Urinary bladder (tissue), 4 donors: ENCODE results near the gene AIF1L. TPM values are rescaled to one million over a fixed set of nuclear protein-coding genes. Genes with fewer than 3 reads are reported as not detected.

ENCODE experiments used
- DNase-seq: peaks from one replicate; pipeline ENCODE4 v3.0.0-alpha.2; 2015; ENCODE audit errors: extremely low spot score
- H3K27ac ChIP-seq: one replicate; pipeline ENCODE4 v1.5.1; 2013; ENCODE audit warnings: low read depth, mild to moderate bottlenecking, moderate library complexity
- H3K36me3 ChIP-seq: one replicate; pipeline ENCODE4 v1.6.1; 2013; ENCODE audit warnings: mild to moderate bottlenecking, moderate library complexity; ENCODE audit not compliant: insufficient read depth
- H3K4me1 ChIP-seq: one replicate; pipeline ENCODE4 v1.6.1; 2013; ENCODE audit warnings: mild to moderate bottlenecking, moderate library complexity; ENCODE audit not compliant: insufficient read depth
- H3K4me3 ChIP-seq: one replicate; pipeline ENCODE4 v1.5.1; 2013; ENCODE audit warnings: low read depth, low read length
- WGBS: extraction: QIAGEN DNeasy Blood & Tissue Kit; methylation state at CpG from one replicate; pipeline ENCODE4 v1.1.7; 2013; 5-methylcytosine and 5-hydroxymethylcytosine counted together
- polyA plus RNA-seq: library from polyadenylated mRNA; stranded (reverse); fragments of 200-250 nt; gene quantifications from one replicate; pipeline ENCODE4 v1.2.3, GENCODE V29; 2013
- small RNA-seq: library from RNA; depleted of rRNA; stranded (forward); fragments of <200 nt; gene quantifications from one replicate; pipeline ENCODE3, GENCODE V24; 2014
- total RNA-seq: library from RNA; depleted of rRNA; stranded (reverse); fragments of >200 nt; gene quantifications from one replicate; pipeline ENCODE4 v1.2.3, GENCODE V29; 2014
- donor health status: healthy with polysubstance abuse.
- donor health status: healthy.

The AIF1L gene
- total and polyA plus RNA-seq, 2 donors: 8.9 to 20.6 TPM

DNA sequence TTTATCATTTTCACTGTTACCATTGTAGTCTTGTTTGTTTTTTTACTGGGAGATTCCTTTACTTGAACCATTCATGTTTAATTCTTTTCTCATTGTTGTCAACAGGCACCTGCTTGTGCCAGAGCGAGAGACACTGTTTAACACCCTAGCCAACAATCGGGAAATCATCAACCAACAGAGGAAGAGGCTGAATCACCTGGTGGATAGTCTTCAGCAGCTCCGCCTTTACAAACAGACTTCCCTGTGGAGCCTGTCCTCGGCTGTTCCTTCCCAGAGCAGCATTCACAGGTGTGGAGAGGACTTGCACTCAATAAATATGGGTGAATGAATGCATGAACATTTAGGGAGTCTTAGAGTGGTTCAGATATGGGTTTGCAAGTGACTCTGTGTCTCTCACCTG is 66.6 kb downstream of the AIF1L start:
- Histone ChIP-seq H3K4me3 (no peak overlapping the region), H3K27ac (no peak overlapping the region), H3K36me3 (peaks cover 6% of the 10 kb centered on the region), H3K4me1 (no peaks in the 10 kb centered on the region)
- WGBS: 95% methylated on average over 4 of the region's 4 CpGs
- DNase-seq: no peak

DNA sequence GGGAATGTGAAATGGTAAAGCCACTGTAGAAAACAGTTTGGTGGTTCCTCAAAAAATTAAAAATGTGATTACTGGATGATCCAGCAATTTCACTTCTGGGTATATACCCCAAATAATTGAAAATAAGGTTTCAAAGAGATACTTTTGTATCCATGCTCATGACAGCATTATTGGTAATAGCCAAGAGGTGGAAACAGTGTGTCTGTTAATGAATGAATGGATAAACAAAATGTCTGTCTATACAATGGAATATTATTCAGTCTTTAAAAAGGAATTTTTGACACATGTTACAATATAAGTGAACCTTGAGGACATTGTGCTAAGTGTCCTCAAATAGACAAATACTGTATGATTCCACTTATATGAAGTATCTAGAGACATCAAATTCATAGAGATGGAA is 69.2 kb downstream of the AIF1L start:
- Histone ChIP-seq H3K4me3 (no peak overlapping the region), H3K4me1 (no peaks in the 10 kb centered on the region), H3K36me3 (peaks cover 6% of the 10 kb centered on the region), H3K27ac (no peak overlapping the region)
- no peak for DNase-seq

DNA sequence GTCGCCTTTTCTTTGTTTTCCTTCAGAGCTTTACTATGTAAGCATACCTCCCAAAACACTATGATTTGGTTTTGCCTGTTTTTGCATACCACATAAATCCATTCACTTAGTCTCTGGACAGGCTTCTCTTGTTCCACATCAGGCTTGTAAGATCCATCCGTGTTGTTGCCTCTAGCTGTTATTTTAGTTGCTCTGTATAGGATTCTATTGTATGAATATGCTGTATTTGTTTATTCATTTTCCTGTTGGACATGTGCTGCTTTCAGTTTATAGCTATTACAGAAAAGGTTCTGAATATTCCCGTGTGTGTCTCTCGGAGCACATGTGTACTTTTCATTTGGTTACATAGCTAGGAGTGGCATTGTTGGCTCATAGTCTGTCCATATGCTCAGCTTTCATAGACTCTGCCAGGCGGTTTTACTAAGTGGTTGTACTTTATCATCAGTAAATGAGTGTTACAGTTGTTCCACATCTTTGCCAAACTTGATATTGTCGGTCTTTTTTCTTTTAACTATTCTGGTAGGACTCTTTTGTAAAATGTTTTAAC is 70.9 kb downstream of the AIF1L start:
- no peak for DNase-seq
- WGBS: 64% methylated on average over 6 of the region's 6 CpGs
- Histone ChIP-seq H3K4me3 (no peak overlapping the region), H3K4me1 (no peaks in the 10 kb centered on the region), H3K27ac (no peak overlapping the region), H3K36me3 (peaks cover 6% of the 10 kb centered on the region)

DNA sequence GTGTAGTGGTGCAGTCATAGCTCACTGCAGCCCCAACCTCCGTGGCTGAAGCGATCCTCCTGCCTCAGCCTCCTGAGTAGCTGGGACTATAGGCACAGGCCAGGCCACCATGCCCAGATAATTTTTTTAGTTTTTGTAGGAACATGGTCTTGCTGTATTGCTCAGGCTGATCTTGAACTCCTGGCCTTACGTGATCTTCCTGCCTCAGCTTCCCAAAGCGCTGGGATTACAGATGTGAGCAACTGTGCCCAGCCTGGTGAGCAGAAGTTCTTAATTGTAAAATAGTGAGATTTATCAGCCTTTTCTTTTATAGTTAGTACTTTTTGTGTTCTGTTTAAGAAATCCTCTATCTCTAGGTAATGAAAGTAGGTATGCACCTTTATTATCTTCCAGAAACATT is 71.6 kb downstream of the AIF1L start:
- no peak overlapping the region for H3K27ac ChIP-seq
- no peak for DNase-seq
- no peaks in the 10 kb centered on the region for H3K4me1 ChIP-seq
- H3K36me3 ChIP-seq: peaks cover 6% of the 10 kb centered on the region
- WGBS: 96% methylated on average over 4 of the region's 4 CpGs
- H3K4me3 ChIP-seq: no peak overlapping the region

DNA sequence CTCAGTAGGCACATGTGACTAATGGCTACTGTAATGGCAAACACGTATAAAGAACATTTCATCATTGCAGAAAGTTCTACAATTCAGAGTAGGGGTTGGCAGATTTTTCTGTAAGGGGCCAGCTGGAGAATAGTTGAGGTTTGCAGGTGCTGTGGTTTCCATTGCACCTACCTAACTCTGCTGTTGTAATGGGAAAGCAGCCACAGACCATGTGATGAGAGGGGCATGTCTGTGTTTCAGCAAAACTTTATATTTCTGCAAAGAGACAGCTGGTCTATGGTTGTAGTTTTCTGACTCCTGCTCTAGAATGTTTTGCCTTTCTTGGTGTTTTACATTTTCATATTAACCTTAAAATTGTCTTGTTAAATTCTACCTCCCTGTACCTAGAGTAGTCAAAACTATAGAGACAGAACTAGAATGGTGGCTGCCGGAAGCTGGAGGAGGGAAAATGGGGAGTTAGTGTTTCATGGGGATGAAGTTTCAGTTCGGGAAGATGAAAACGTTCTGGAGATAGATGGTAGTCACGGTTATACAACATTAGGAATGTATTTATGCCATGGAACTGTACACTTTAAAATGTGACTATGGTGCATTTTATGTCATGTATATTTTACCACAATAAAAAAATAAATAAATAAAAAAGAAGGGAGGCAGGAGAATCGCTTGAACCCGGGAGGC is 73.4 kb downstream of the AIF1L start:
- H3K36me3 ChIP-seq: no peaks in the 10 kb centered on the region
- H3K4me1 ChIP-seq: no peaks in the 10 kb centered on the region
- WGBS: 90% methylated on average over 7 of the region's 7 CpGs
- H3K4me3 ChIP-seq: no peak overlapping the region
- H3K27ac ChIP-seq: no peak overlapping the region
- no peak for DNase-seq

Small RNA genes lying within 50 kb of the gene (small RNA-seq; reads per million reads assigned to genes)
- not detected for gene RNU6-881P

Other genes with a start within 250 kb of the AIF1L start
- not detected for gene QRFP, start 199.7 kb upstream of the AIF1L start, total RNA-seq
- gene QRFP, start 199.7 kb upstream of the AIF1L start, polyA plus RNA-seq: 0.15 TPM
- 0.16 TPM for gene FIBCD1, start 157.3 kb upstream of the AIF1L start, total RNA-seq
- gene FIBCD1, start 157.3 kb upstream of the AIF1L start, polyA plus RNA-seq: 2.4 TPM
- gene LAMC3, start 87.4 kb upstream of the AIF1L start, total RNA-seq: 12.2 TPM
- 37.1 TPM for gene LAMC3, start 87.4 kb upstream of the AIF1L start, polyA plus RNA-seq
- 23.5 TPM for gene NUP214, start 29.1 kb downstream of the AIF1L start, total RNA-seq
- gene NUP214, start 29.1 kb downstream of the AIF1L start, polyA plus RNA-seq: 18.2 TPM
- gene FAM78A, start 180.0 kb downstream of the AIF1L start, total RNA-seq: 3.1 TPM
- gene FAM78A, start 180.0 kb downstream of the AIF1L start, polyA plus RNA-seq: 1.9 TPM
- gene PLPP7, start 193.2 kb downstream of the AIF1L start, total RNA-seq: 4.1 TPM
- 11.0 TPM for gene PLPP7, start 193.2 kb downstream of the AIF1L start, polyA plus RNA-seq